NCI-H345 (cell line): ENCODE measurements around the gene TPD52L2.

Source experiments
- DNase-seq: peaks from one replicate; lab custom pipeline; 2025; lab: John Stamatoyannopoulos, UW

The TPD52L2 gene

GRCh38 chr20:63932606-63933160 is 67.6 kb downstream of the TPD52L2 start:
- no peak for DNase-seq

GRCh38 chr20:63933646-63934045 is 68.6 kb downstream of the TPD52L2 start:
- no peak for DNase-seq

- no peak for DNase-seq
These were observed 69.4 kb downstream of the TPD52L2 start for GRCh38 chr20:63934271-63935068.

- no peak for DNase-seq
These were observed 70.4 kb downstream of the TPD52L2 start for GRCh38 chr20:63935447-63935846.

- DNase-seq = no peak
These were observed 72.5 kb downstream of the TPD52L2 start for GRCh38 chr20:63937596-63937995.

GRCh38 chr20:63939061-63939935 is 74.2 kb downstream of the TPD52L2 start:
- no peak for DNase-seq

- DNase-seq = no peak
These were observed 75.0 kb downstream of the TPD52L2 start for GRCh38 chr20:63940071-63940471.

GRCh38 chr20:63940472-63941266 is 75.6 kb downstream of the TPD52L2 start:
- DNase-seq = no peak
